ENCODE data around the gene SCARF2.
"Not testable (repeated sequence)": the region's sequence is repeated elsewhere in the genome, so short reads cannot be mapped to it uniquely, and the experiment has no call there.

Gene SCARF2, protein sequence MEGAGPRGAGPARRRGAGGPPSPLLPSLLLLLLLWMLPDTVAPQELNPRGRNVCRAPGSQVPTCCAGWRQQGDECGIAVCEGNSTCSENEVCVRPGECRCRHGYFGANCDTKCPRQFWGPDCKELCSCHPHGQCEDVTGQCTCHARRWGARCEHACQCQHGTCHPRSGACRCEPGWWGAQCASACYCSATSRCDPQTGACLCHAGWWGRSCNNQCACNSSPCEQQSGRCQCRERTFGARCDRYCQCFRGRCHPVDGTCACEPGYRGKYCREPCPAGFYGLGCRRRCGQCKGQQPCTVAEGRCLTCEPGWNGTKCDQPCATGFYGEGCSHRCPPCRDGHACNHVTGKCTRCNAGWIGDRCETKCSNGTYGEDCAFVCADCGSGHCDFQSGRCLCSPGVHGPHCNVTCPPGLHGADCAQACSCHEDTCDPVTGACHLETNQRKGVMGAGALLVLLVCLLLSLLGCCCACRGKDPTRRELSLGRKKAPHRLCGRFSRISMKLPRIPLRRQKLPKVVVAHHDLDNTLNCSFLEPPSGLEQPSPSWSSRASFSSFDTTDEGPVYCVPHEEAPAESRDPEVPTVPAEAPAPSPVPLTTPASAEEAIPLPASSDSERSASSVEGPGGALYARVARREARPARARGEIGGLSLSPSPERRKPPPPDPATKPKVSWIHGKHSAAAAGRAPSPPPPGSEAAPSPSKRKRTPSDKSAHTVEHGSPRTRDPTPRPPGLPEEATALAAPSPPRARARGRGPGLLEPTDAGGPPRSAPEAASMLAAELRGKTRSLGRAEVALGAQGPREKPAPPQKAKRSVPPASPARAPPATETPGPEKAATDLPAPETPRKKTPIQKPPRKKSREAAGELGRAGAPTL

DNA sequence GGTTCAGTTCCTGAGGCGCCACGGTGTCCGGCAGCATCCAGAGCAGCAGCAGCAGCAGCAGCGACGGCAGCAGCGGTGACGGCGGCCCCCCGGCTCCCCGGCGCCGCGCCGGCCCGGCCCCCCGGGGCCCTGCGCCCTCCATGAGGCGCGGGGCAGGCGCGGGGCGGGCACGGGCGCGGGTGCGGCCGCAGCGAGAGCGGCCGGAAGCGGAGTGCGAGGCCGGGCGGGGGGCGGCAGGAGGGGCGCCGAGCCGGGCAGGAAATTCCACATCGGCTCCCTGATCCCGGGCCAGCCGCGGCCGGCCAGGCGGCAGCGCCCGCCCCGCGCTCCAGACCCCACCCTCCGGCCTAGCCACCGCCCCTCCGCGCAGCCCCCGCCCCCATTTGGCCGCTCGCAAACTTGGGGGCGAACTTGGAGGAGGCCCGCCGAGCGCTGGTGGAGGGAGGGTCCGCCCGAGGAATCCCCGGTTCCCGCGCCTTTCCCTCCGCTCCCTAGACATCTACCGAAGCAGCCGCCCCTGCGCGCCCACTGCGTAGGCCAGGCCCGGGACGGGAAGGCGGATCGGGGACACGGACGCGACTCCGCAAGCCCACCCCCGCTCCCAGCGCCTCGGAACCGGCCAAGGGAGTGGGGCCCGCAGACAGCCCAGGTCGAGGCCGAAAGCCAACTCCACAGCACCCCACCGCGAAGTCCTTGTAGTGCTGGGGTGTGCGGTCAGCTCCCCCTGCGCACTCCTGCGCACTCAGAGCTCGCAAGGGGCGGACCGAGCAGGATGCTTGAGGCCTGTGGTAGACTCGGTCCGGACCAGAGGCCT lies at the start of gene SCARF2:
TSS of gene SCARF2 (minus strand) at position 213 of the 814 bp plus-strand sequence. CDS start at position 142, 71 bp downstream.
- no peak for TF ChIP-seq CTCF (IDR thresholded peaks at IDR 0.05; ENCODE audit: extremely low read depth, insufficient read depth, missing control alignments)

DNA sequence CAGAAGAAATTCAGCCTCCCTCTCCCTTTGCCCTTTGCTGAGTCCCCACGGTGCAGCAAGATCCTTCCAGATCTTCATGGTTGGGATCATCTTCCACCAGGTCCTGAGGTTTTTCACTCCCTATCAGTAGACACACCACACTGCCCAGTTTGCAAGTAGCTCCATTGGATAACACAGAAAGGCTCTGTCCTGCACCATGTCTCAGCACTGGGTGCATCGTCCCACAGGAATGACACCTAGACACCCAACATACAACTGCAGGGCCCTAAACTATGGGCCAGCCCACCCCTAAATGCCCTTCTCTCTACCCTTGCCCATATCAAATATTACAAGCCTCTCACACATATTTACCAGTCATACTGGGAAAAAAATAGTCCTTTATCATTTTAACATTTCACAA lies 48.6 kb upstream of the SCARF2 start:
- in situ Hi-C loops (cut with MboI; ENCODE audit: low pct_unique_long_range_greater_than_20kb, low sequenced_read_pairs, unreplicated experiment), result no loop called here
- DNase-seq (ENCODE audit: low spot score), result no peak
- no peak for TF ChIP-seq CTCF (IDR thresholded peaks at IDR 0.05; ENCODE audit: extremely low read depth, insufficient read depth, missing control alignments)

More for the DNA sequence above, at the start of gene SCARF2:
- in situ Hi-C loops (cut with MboI; ENCODE audit: low pct_unique_long_range_greater_than_20kb, low sequenced_read_pairs, unreplicated experiment), result no loop called here
- DNase-seq (ENCODE audit: low spot score), result peak; percentile 61

- no peak for TF ChIP-seq CTCF (IDR thresholded peaks at IDR 0.05; ENCODE audit: extremely low read depth, insufficient read depth, missing control alignments)
- in situ Hi-C loops (cut with MboI; ENCODE audit: low pct_unique_long_range_greater_than_20kb, low sequenced_read_pairs, unreplicated experiment), result no loop called here
- no peak for DNase-seq (ENCODE audit: low spot score)
Observed at GRCh38 chr22:20484948-20485683, 47.5 kb upstream of the SCARF2 start.

GRCh38 chr22:20483771-20484170 lies 46.1 kb upstream of the SCARF2 start:
- TF ChIP-seq CTCF (IDR thresholded peaks at IDR 0.05; ENCODE audit: extremely low read depth, insufficient read depth, missing control alignments), result no peak
- in situ Hi-C loops (cut with MboI; ENCODE audit: low pct_unique_long_range_greater_than_20kb, low sequenced_read_pairs, unreplicated experiment), result no loop called here
- no peak for DNase-seq (ENCODE audit: low spot score)

DNA sequence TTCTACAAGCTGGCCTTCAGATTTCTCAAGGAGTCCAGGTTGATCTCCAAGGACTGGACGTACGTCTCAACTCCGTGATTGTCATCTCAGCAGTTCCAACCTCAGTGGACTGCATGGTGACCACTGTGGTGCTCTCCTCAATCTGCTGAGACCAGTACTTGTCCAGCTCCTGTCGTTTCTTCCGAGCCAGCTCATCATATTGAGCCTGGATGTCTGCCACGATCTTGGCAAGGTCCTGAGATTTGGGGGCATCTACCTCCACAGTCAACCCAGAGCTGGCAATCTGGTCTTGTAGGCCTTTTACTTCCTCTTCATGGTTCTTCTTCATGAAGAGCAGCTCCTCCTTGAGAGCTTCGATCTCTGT lies 45.5 kb upstream of the SCARF2 start:
- in situ Hi-C loops (cut with MboI; ENCODE audit: low pct_unique_long_range_greater_than_20kb, low sequenced_read_pairs, unreplicated experiment), result not testable (repeated sequence)

GRCh38 chr22:20479612-20480196 lies 42.1 kb upstream of the SCARF2 start:
- in situ Hi-C loops (cut with MboI; ENCODE audit: low pct_unique_long_range_greater_than_20kb, low sequenced_read_pairs, unreplicated experiment), result no loop called here
- TF ChIP-seq CTCF (IDR thresholded peaks at IDR 0.05; ENCODE audit: extremely low read depth, insufficient read depth, missing control alignments), result no peak
- no peak for DNase-seq (ENCODE audit: low spot score)

More for the DNA sequence above, 45.5 kb upstream of the SCARF2 start:
- not testable (repeated sequence) for DNase-seq (ENCODE audit: low spot score)

DNA sequence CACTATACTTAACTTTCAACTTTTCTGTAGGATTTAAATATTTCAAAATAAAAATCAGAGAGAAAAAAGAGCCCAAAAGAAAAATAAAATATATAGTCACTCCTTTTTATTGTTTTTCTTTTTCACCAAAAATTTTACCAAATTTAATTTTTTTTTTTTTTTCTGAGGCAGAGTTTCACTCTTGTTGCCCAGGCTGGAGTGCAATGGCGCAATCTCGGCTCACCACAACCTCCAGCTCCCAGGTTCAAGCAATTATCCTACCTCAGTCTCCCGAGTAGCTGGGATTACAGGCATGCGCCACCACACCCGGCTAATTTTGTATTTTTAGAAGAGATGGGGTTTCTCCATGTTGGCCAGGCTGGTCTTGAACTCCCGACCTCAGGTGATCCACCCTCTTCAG lies 40.4 kb upstream of the SCARF2 start:
- in situ Hi-C loops (cut with MboI; ENCODE audit: low pct_unique_long_range_greater_than_20kb, low sequenced_read_pairs, unreplicated experiment); DNase-seq (ENCODE audit: low spot score): not testable (repeated sequence)

DNA sequence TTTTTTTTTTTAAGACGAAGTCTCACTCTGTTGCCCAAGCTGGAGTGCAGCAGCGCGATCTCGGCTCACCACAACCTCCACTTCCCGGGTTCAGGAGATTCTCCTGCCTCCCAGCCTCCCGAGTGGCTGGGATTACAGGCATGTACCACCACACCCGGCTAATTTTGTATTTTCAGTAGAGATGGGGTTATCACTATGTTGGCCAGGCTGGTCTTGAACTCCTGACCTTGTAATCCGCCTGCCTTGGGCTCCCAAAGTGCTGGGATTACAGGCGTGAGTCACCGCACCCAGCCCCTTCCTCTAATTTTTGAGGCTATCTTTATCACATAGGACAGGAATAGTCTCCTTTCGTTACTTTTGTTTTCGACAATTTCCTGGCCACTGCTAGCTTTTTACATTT lies 37.9 kb upstream of the SCARF2 start:
- in situ Hi-C loops (cut with MboI; ENCODE audit: low pct_unique_long_range_greater_than_20kb, low sequenced_read_pairs, unreplicated experiment); DNase-seq (ENCODE audit: low spot score): not testable (repeated sequence)

All from GM13977 (cell line).